ENCODE results near the gene BRD2. TPM values are rescaled to one million over a fixed set of nuclear protein-coding genes. Genes with fewer than 3 reads are reported as not detected.

BRD2 gene
- total RNA-seq, 2 donors from 2014 or later = 99.1 to 171 TPM

GRCh38 chr6:32962213-32962826, 6.1 kb upstream of the BRD2 start:
- ATAC-seq (no peak), DNase-seq (no peak)
- TF ChIP-seq CTCF (IDR thresholded peaks at IDR 0.05) = no peak
- no peak for TF ChIP-seq POLR2A (IDR thresholded peaks at IDR 0.05)
- WGBS, 2 donors = 63 to 67% methylated on average over 1 of the region's 1 CpG
- no peaks in the 10 kb centered on the region for H3K36me3 ChIP-seq (replicated peaks in 1 of 2; ENCODE audit: insufficient read depth in 1 of 2, low read depth in 2 of 2)
- H3K27me3 ChIP-seq = no peaks in the 10 kb centered on the region
- intact Hi-C loops (cut with DNase I) = no loop called here
- no peak overlapping the region for H3K27ac ChIP-seq
- peaks cover 36% of the 10 kb centered on the region for H3K4me1 ChIP-seq
- no peaks in the 10 kb centered on the region for H3K9me3 ChIP-seq
- H3K4me3 ChIP-seq = no peak overlapping the region

- no peak overlapping the region for H3K27ac ChIP-seq
Measured at GRCh38 chr6:32963866-32964265, 4.5 kb upstream of the BRD2 start.

GRCh38 chr6:32964776-32965175, 3.6 kb upstream of the BRD2 start:
- no peaks in the 10 kb centered on the region for H3K9me3 ChIP-seq
- no peak for ATAC-seq
- no peak for DNase-seq
- no peaks in the 10 kb centered on the region for H3K36me3 ChIP-seq (replicated peaks in 1 of 2; ENCODE audit: insufficient read depth in 1 of 2, low read depth in 2 of 2)
- no peak for TF ChIP-seq POLR2A (IDR thresholded peaks at IDR 0.05)
- TF ChIP-seq CTCF (IDR thresholded peaks at IDR 0.05) = no peak
- intact Hi-C loops (cut with DNase I) = no loop called here
- peaks cover 38% of the 10 kb centered on the region for H3K4me1 ChIP-seq
- WGBS, 2 donors = 62 to 73% methylated on average over 5 of the region's 5 CpGs
- no peak overlapping the region for H3K27ac ChIP-seq
- no peak overlapping the region for H3K4me3 ChIP-seq
- no peaks in the 10 kb centered on the region for H3K27me3 ChIP-seq

More at GRCh38 chr6:32963866-32964265, 4.5 kb upstream of the BRD2 start:
- intact Hi-C loops (cut with DNase I) = no loop called here
- Histone ChIP-seq H3K36me3 (replicated peaks in 1 of 2; ENCODE audit: insufficient read depth in 1 of 2, low read depth in 2 of 2) (no peaks in the 10 kb centered on the region), H3K4me1 (peaks cover 38% of the 10 kb centered on the region), H3K4me3 (no peak overlapping the region), H3K27me3 (no peaks in the 10 kb centered on the region), H3K9me3 (no peaks in the 10 kb centered on the region)
- TF ChIP-seq CTCF (IDR thresholded peaks at IDR 0.05) (no peak), POLR2A (IDR thresholded peaks at IDR 0.05) (no peak)
- DNase-seq (no peak), ATAC-seq (no peak)
- 42 to 55% methylated on average over 1 of the region's 1 CpG for WGBS, 2 donors

- no peaks in the 10 kb centered on the region for H3K27me3 ChIP-seq
- intact Hi-C loops (cut with DNase I) = no loop called here
- no peaks in the 10 kb centered on the region for H3K9me3 ChIP-seq
- TF ChIP-seq POLR2A (IDR thresholded peaks at IDR 0.05) (no peak), CTCF (IDR thresholded peaks at IDR 0.05) (peak in 5 of 7 experiments; percentile 27 to 56 (median 54))
- DNase-seq (peak in 3 of 4 donors; percentile 52 to 62 (median 52)), ATAC-seq (no peak)
- peak overlapping the region in 1 of 2 donors; percentile 39 for H3K4me3 ChIP-seq
- H3K36me3 ChIP-seq (replicated peaks in 1 of 2; ENCODE audit: insufficient read depth in 1 of 2, low read depth in 2 of 2) = no peaks in the 10 kb centered on the region
- H3K27ac ChIP-seq = peak overlapping the region; percentile 99 to 100 (median 100)
- H3K4me1 ChIP-seq = peaks cover 38% of the 10 kb centered on the region
- WGBS, 2 donors = 1 to 2% methylated on average over 16 of the region's 16 CpGs
Measured at GRCh38 chr6:32967151-32968091, 973 bp upstream of the BRD2 start.

Data from body of pancreas (tissue), 4 donors.